HL-60 (cell line): ENCODE data around the gene UFC1.

Source experiments
- DNase-seq, 2 experiments: peaks; one replicate each; pipeline ENCODE4 v3.0.0-alpha.2; 2010 to 2020; ENCODE audit warnings: low read depth in 1 of 2, low spot score in 1 of 2
- H3K27ac ChIP-seq: fragments of 250-450 bp; sonication (Bioruptor Pico); replicated peaks from 2 replicates; pipeline ENCODE4 v1.5.1; 2020; ENCODE audit warnings: mild to moderate bottlenecking, moderate library complexity
- H3K27me3 ChIP-seq: fragments of 250-450 bp; sonication (Bioruptor Pico); 2 replicates; pipeline ENCODE4 v1.5.1; 2021; ENCODE audit warnings: mild to moderate bottlenecking, moderate library complexity; ENCODE audit not compliant: insufficient read depth, poor library complexity, severe bottlenecking
- H3K4me3 ChIP-seq: replicated peaks from 2 replicates; pipeline ENCODE4 v1.5.1; 2011; ENCODE audit warnings: mild to moderate bottlenecking, control low read depth, low read length; ENCODE audit not compliant: insufficient read depth
- CTCF ChIP-seq: IDR thresholded peaks from one replicate; pipeline ENCODE4 v1.5.1; 2011; ENCODE audit warnings: low read length, control low read depth, inconsistent platforms; ENCODE audit not compliant: insufficient read depth
- GABPA ChIP-seq: IDR thresholded peaks from 2 replicates; pipeline ENCODE4 v1.6.1; 2012; ENCODE audit warnings: low read depth
- POLR2AphosphoS5 ChIP-seq: IDR thresholded peaks from 2 replicates; pipeline ENCODE4 v1.6.1; 2012; ENCODE audit warnings: low read depth
- SPI1 ChIP-seq: IDR thresholded peaks from 2 replicates; pipeline ENCODE4 v1.6.1; 2012; ENCODE audit warnings: low read depth, mild to moderate bottlenecking, borderline replicate concordance
- TF ChIP-seq, protein P1 (sequence below): IDR thresholded peaks from 2 replicates; pipeline ENCODE4 v1.6.1; 2012; ENCODE audit warnings: low read depth; ENCODE audit not compliant: insufficient replicate concordance

The UFC1 gene

DNA sequence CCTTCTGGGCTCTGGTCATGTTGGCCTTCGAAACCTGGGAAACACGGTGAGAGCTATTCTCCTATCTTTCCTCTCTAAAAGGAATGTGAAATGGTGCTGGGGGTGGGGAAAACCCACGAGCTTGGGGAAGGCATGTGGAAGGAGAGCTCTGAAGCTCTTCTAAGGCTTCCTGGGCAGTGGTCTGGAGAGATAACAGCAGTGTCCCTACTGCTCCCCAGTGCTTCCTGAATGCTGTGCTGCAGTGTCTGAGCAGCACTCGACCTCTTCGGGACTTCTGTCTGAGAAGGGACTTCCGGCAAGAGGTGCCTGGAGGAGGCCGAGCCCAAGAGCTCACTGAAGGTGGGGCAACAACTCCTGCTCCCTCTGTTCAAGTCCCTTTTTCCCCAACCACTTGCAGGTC is 8.3 kb downstream of the UFC1 start:
- Histone ChIP-seq H3K4me3 (no peak overlapping the region), H3K27ac (no peak overlapping the region), H3K27me3 (no peaks in the 10 kb centered on the region)
- TF ChIP-seq, protein P1, sequence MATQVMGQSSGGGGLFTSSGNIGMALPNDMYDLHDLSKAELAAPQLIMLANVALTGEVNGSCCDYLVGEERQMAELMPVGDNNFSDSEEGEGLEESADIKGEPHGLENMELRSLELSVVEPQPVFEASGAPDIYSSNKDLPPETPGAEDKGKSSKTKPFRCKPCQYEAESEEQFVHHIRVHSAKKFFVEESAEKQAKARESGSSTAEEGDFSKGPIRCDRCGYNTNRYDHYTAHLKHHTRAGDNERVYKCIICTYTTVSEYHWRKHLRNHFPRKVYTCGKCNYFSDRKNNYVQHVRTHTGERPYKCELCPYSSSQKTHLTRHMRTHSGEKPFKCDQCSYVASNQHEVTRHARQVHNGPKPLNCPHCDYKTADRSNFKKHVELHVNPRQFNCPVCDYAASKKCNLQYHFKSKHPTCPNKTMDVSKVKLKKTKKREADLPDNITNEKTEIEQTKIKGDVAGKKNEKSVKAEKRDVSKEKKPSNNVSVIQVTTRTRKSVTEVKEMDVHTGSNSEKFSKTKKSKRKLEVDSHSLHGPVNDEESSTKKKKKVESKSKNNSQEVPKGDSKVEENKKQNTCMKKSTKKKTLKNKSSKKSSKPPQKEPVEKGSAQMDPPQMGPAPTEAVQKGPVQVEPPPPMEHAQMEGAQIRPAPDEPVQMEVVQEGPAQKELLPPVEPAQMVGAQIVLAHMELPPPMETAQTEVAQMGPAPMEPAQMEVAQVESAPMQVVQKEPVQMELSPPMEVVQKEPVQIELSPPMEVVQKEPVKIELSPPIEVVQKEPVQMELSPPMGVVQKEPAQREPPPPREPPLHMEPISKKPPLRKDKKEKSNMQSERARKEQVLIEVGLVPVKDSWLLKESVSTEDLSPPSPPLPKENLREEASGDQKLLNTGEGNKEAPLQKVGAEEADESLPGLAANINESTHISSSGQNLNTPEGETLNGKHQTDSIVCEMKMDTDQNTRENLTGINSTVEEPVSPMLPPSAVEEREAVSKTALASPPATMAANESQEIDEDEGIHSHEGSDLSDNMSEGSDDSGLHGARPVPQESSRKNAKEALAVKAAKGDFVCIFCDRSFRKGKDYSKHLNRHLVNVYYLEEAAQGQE = no peak
- TF ChIP-seq SPI1 (no peak), POLR2AphosphoS5 (no peak), CTCF (no peak), GABPA (no peak)
- no peak for DNase-seq

GRCh38 chr1:161162806-161163205 is 9.0 kb downstream of the UFC1 start:
- H3K4me3 ChIP-seq = no peak overlapping the region
- no peak overlapping the region for H3K27ac ChIP-seq
- TF ChIP-seq POLR2AphosphoS5 = no peak
- TF ChIP-seq, protein P1 = no peak
- no peak for TF ChIP-seq SPI1
- TF ChIP-seq CTCF = no peak
- no peak for TF ChIP-seq GABPA
- DNase-seq = no peak
- no peaks in the 10 kb centered on the region for H3K27me3 ChIP-seq

DNA sequence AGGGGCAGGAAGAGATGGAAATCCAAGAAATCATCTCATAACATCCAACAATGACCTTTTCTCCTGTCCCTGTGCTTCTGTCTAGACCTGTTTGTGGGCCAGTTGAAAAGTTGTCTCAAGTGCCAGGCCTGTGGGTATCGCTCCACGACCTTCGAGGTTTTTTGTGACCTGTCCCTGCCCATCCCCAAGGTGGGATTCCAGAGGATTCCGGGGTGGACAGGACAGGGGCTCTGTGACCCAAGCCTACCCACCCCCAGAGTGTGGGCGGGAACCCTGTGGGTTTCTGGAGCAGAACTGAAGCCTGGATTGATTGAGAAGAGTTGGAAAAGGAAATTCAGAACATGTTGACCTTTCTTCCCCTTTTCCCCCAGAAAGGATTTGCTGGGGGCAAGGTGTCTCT is 10.0 kb downstream of the UFC1 start:
- no peak overlapping the region for H3K4me3 ChIP-seq
- no peak for DNase-seq
- H3K27ac ChIP-seq = no peak overlapping the region
- no peaks in the 10 kb centered on the region for H3K27me3 ChIP-seq
- no peak for TF ChIP-seq GABPA
- no peak for TF ChIP-seq SPI1
- no peak for TF ChIP-seq CTCF
- TF ChIP-seq, protein P1 = no peak
- no peak for TF ChIP-seq POLR2AphosphoS5
